Measurements from ENCODE around the gene FAM209A. TPM values are rescaled to one million over a fixed set of nuclear protein-coding genes. Genes with fewer than 3 reads are reported as not detected.
"Not testable (repeated sequence)": the region's sequence is repeated elsewhere in the genome, so short reads cannot be mapped to it uniquely, and the experiment has no call there.

Gene FAM209A
- total RNA-seq, 1 experiment from 2014 or later: not detected

DNA sequence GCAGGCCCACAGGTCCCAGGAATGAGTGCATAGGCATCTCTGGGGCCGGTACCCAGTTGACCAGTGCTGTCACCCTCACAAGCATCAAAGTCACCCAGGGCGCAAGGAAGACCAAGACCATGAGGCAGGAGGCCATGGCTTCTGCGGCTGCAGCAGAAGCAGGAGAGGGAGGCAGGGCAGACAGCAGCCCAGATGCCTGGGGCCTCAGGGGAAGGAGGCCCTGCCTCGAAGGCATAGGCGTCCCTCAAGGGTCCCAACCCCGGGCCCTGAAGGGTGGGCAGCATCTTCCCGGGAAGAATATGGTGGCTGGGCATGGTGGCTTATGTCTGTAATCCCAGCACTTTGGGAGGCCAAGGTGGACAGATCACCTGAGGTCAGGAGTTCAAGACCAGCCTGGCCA, 3.0 kb downstream of the FAM209A start:
- no peaks in the 10 kb centered on the region for H3K9me3 ChIP-seq (ENCODE audit: control insufficient read depth, insufficient read depth, low read depth, low read length)
- BruUV-seq (replicated peaks): no TSS peak

DNA sequence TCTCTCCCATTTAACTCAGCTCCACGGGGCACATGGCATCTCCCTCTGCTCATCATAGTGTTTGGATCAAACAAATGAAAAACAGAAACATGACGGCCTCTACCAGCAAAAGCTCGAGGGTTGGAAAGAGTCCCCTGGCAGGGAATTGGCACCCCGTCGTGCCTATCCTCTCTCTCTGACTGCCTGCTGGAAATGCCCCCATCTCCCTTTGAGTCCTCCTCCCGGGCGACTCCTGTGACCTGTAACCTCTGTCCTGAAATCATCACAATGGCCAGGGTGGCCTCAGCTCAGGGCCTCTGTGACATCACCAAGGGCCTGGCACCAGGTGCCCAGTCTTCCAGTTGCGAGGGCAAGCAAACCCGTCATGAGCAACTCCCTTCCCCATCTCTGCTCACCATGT, 8.4 kb downstream of the FAM209A start, which contains the start of gene FAM209B:
Gene FAM209B (plus strand): TSS at position 301 of the 400 bp plus-strand sequence. CDS start 96 bp downstream, at position 397.
- H3K4me1 ChIP-seq (ENCODE audit: control insufficient read depth, insufficient read depth, low read length); H3K27ac ChIP-seq (ENCODE audit: low read length); CTCF ChIA-PET; intact Hi-C loops (cut with micrococcal nuclease; ENCODE audit: unreplicated experiment); POLR2A ChIA-PET; H3K27me3 ChIP-seq (ENCODE audit: control insufficient read depth, insufficient read depth, low read length); H3K4me3 ChIP-seq (ENCODE audit: low read depth in 2 of 2, low read length in 2 of 2); H3K36me3 ChIP-seq (ENCODE audit: control insufficient read depth, insufficient read depth, low read length); ATAC-seq; DNase-seq (ENCODE audit: low read depth, low spot score); H3K9me3 ChIP-seq (ENCODE audit: control insufficient read depth, insufficient read depth, low read depth, low read length); BruUV-seq (replicated peaks); in situ Hi-C loops (cut with HindIII; ENCODE audit: low pct_unique_long_range_greater_than_20kb, low sequenced_read_pairs): not testable (repeated sequence)

More for the DNA sequence above, 3.0 kb downstream of the FAM209A start:
- Histone ChIP-seq H3K27me3 (ENCODE audit: control insufficient read depth, insufficient read depth, low read length) (no peaks in the 10 kb centered on the region), H3K4me1 (ENCODE audit: control insufficient read depth, insufficient read depth, low read length) (no peaks in the 10 kb centered on the region), H3K4me3 (ENCODE audit: low read depth in 2 of 2, low read length in 2 of 2) (no peak overlapping the region), H3K27ac (ENCODE audit: low read length) (no peak overlapping the region), H3K36me3 (ENCODE audit: control insufficient read depth, insufficient read depth, low read length) (no peaks in the 10 kb centered on the region)
- intact Hi-C loops (cut with micrococcal nuclease; ENCODE audit: unreplicated experiment): no loop called here
- DNase-seq (ENCODE audit: low read depth, low spot score): no peak
- ATAC-seq: no peak
- POLR2A ChIA-PET: no interaction called here
- CTCF ChIA-PET: no interaction called here
- TF ChIP-seq, protein P1, sequence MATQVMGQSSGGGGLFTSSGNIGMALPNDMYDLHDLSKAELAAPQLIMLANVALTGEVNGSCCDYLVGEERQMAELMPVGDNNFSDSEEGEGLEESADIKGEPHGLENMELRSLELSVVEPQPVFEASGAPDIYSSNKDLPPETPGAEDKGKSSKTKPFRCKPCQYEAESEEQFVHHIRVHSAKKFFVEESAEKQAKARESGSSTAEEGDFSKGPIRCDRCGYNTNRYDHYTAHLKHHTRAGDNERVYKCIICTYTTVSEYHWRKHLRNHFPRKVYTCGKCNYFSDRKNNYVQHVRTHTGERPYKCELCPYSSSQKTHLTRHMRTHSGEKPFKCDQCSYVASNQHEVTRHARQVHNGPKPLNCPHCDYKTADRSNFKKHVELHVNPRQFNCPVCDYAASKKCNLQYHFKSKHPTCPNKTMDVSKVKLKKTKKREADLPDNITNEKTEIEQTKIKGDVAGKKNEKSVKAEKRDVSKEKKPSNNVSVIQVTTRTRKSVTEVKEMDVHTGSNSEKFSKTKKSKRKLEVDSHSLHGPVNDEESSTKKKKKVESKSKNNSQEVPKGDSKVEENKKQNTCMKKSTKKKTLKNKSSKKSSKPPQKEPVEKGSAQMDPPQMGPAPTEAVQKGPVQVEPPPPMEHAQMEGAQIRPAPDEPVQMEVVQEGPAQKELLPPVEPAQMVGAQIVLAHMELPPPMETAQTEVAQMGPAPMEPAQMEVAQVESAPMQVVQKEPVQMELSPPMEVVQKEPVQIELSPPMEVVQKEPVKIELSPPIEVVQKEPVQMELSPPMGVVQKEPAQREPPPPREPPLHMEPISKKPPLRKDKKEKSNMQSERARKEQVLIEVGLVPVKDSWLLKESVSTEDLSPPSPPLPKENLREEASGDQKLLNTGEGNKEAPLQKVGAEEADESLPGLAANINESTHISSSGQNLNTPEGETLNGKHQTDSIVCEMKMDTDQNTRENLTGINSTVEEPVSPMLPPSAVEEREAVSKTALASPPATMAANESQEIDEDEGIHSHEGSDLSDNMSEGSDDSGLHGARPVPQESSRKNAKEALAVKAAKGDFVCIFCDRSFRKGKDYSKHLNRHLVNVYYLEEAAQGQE (IDR thresholded peaks at IDR 0.05; ENCODE audit: insufficient read depth in 1 of 2, low read depth in 2 of 2, low read length in 1 of 2): no peak
- TF ChIP-seq POLR2AphosphoS5 (IDR thresholded peaks at IDR 0.05; ENCODE audit: low read depth, low read length): no peak
- TF ChIP-seq TCF7L2 (IDR thresholded peaks at IDR 0.05; ENCODE audit: low read depth, low read length): no peak
- no peak for TF ChIP-seq SIN3A (IDR thresholded peaks at IDR 0.05; ENCODE audit: borderline replicate concordance, insufficient read depth, low read depth, low read length)
- TF ChIP-seq, protein P2, sequence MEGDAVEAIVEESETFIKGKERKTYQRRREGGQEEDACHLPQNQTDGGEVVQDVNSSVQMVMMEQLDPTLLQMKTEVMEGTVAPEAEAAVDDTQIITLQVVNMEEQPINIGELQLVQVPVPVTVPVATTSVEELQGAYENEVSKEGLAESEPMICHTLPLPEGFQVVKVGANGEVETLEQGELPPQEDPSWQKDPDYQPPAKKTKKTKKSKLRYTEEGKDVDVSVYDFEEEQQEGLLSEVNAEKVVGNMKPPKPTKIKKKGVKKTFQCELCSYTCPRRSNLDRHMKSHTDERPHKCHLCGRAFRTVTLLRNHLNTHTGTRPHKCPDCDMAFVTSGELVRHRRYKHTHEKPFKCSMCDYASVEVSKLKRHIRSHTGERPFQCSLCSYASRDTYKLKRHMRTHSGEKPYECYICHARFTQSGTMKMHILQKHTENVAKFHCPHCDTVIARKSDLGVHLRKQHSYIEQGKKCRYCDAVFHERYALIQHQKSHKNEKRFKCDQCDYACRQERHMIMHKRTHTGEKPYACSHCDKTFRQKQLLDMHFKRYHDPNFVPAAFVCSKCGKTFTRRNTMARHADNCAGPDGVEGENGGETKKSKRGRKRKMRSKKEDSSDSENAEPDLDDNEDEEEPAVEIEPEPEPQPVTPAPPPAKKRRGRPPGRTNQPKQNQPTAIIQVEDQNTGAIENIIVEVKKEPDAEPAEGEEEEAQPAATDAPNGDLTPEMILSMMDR (IDR thresholded peaks at IDR 0.05): no peak
- in situ Hi-C loops (cut with HindIII; ENCODE audit: low pct_unique_long_range_greater_than_20kb, low sequenced_read_pairs): no loop called here

DNA sequence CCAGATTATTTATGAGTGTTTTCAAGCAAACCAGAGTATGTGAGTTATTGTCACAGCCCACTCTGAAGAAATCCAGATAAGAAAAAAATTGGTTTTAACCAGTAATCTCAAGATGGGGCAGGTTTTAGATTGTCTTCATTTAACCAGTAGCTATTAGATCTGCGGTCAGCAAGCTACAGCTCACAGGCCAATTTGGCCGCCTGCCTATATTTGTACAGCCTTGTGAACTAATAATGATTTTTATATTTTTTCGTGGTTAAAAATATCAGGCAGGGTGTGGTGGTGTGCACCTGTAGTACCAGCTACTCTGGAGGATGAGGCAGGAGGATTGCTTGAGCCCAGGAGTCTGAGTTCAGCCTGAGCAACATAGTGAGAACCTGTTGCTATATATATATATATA, 13.5 kb downstream of the FAM209A start:
- ChIA-PET POLR2A (no interaction called here), CTCF (no interaction called here)
- TF ChIP-seq POLR2AphosphoS5 (IDR thresholded peaks at IDR 0.05; ENCODE audit: low read depth, low read length): no peak
- TF ChIP-seq, protein P2 (IDR thresholded peaks at IDR 0.05): no peak
- no peak for TF ChIP-seq SIN3A (IDR thresholded peaks at IDR 0.05; ENCODE audit: borderline replicate concordance, insufficient read depth, low read depth, low read length)
- TF ChIP-seq, protein P1 (IDR thresholded peaks at IDR 0.05; ENCODE audit: insufficient read depth in 1 of 2, low read depth in 2 of 2, low read length in 1 of 2): no peak
- no peak for TF ChIP-seq TCF7L2 (IDR thresholded peaks at IDR 0.05; ENCODE audit: low read depth, low read length)
- in situ Hi-C loops (cut with HindIII; ENCODE audit: low pct_unique_long_range_greater_than_20kb, low sequenced_read_pairs): no loop called here
- Histone ChIP-seq H3K36me3 (ENCODE audit: control insufficient read depth, insufficient read depth, low read length) (no peaks in the 10 kb centered on the region), H3K9me3 (ENCODE audit: control insufficient read depth, insufficient read depth, low read depth, low read length) (no peaks in the 10 kb centered on the region), H3K27ac (ENCODE audit: low read length) (no peak overlapping the region), H3K4me3 (ENCODE audit: low read depth in 2 of 2, low read length in 2 of 2) (no peak overlapping the region), H3K4me1 (ENCODE audit: control insufficient read depth, insufficient read depth, low read length) (no peaks in the 10 kb centered on the region), H3K27me3 (ENCODE audit: control insufficient read depth, insufficient read depth, low read length) (no peaks in the 10 kb centered on the region)
- no TSS peak for BruUV-seq (replicated peaks)
- intact Hi-C loops (cut with micrococcal nuclease; ENCODE audit: unreplicated experiment): no loop called here
- DNase-seq (ENCODE audit: low read depth, low spot score) (no peak), ATAC-seq (no peak)

Measured in Panc1 (cell line).